Cardiac septum (tissue), 1 donor: ENCODE data around the gene CRIP1. TPM values are rescaled to one million over a fixed set of nuclear protein-coding genes. Genes with fewer than 3 reads are reported as not detected.

Experiments used
- DNase-seq: peaks from one replicate; pipeline ENCODE4 v3.0.0-alpha.2; 2020; ENCODE audit warnings: low spot score
- intact Hi-C: fragments of 100-400 bp; cut with DNase I; formaldehyde crosslinking; loops from one replicate; pipeline ENCODE4 v1.14.0; 2022
- total RNA-seq: library from RNA; stranded (reverse); fragmentation: NEBNext Ultra II Directional; extraction: Animal tissue kit (Norgen Biotek cat#: 25700); gene quantifications from one replicate; pipeline ENCODE4 v1.2.1, GENCODE V29; 2021
- donor health status: DM: no; HTN: no; CAD: no.

CRIP1 gene
- total RNA-seq, 1 donor from 2014 or later = 68.2 TPM

DNA sequence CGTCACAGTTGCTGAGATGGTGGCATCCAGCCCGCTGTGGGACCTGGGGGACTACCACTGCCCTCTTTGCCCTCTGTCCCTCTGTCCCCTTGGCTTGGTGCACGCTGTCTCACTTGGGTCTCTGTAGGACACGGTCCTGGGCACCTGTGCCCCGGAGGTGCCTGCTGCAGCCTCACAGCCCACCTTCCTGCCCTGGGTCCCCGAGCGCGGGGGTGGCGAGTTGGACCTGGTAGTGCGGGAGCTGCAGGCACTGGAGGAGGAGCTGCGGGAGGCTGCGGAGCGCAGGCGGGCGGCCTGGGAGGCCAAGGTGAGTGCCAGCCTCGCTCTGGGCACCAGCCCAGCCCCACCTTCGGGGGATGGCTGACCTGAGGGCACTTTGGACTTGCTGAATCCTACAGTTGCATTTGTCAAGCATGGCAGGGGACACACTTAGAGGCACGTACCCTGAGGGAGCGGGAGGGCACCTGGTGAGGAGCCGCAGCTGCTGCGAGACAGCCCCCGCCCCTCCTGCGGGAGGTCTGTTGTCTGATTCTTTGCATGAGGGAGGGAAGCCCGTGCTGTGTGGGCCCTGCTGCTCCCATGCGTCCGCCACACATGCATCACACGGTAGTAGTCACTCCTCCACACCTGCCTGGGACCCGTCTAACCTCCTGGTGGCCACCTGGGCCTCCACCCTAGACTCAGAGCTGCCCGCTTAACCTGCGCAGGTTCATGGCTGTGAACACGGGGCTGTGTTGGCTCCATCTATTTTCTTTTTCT is 11.2 kb downstream of the CRIP1 start:
- intact Hi-C loops = no loop called here
- DNase-seq = no peak

DNA sequence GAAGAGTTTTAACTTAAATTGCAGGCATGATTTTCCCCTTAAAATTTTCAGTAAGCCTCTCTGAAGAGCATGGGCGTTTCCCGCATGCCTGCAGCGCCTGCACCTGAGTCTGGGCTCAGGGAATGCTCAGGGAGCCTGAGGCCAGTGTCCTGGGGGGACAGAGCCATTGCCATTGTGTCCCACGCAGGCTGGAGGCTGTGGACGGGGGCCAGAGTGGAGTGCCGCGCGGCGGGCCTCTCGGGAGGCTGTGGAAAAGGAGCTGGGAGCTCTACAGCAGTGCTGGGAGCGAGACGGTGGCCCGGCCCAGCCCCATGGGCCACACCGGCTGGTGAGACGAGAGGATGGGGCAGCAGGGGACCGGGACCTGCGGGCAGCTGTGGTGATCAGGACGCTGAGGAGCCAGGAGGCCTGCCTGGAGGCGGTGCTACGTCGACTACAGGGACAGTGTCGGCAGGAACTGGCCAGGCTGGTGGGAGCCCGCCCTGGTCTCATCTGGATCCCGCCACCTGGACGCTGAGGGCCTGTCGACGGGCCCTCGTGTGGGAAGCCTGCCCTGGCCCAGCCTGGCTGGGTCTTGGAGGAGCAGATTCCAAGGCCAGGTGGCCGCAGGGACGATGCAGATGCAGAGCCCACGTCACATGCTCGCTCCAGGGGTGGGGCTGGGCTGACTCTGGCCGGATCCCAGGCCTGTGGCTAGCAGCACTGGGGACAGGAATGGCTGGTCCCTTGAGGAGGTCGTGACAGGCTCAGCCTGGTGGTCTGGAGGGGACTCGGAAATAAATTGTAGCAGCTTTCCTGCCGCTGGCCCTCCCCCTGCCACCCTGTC is 12.0 kb downstream of the CRIP1 start:
- intact Hi-C loops = no loop called here
- DNase-seq = no peak

DNA sequence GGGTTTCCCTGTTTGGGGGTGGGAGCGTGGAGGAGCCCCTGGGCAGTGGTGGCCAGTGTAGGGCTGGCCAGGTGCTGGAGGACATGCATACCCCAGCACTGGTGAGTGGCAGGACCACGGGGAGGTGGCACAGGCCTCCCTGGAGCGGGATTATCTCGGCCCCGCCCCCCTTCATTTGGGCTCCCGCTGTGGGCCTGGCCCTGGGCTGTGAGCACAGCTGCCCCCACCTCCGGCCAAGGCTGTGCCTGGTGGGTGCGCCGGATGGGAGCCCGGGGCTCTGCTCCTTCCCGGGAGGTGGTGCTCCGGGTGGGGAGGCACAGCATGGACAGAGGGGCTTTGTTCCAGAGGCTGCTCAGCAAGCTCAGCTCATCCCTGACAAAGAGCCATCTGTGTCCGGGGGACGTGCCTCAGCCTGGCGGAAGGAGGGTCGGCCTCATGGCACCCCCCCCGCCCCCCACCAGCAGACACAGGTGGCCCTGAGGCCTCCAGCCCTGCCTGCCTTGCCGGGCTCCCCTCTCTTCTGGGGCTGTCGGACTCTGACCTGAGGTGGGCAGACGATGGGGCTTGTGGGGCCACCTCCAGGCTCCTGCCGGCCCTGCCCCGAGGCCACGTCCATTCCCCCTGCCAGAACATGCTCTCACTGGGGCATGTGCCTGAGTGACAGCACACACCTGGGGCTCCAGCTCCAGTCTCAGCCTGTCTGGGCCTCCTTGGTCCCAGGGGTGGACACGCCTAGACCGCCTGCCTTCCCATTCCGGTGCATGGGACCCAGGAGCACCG is 12.8 kb downstream of the CRIP1 start:
- intact Hi-C loops = no loop called here
- no peak for DNase-seq

DNA sequence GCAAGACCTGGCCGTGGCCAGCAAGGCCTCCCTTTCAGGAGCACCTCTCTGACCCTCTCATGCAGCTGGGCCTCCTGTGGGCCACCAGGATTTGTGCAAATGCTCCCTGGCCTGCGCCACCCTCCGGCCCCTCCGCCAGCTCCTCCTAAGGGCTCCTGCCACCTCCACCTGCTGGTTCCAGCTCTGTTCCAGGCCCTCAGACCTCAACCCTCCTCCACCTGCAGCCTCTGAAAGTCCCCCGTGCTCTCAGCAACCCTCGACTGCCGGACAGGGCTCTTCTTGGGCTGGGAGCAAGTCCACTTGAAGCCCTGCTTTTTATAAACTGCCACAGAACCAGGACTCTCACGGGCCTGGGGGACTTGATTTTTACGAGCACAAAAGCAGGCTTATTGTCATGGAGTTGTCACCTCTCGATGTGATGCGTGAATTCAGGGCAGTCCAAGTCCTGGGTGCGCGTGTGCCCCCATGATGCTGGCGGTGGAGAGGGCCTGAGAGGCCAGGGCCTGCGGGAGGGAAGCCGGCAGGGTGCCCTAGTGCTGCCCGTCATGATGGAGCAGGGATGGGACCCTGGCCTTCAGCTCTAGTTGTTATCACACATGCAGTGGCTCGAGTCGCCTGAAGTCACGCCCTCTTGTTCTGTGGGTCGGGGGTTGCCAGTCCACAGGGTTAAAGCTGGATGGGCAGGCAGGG is 13.5 kb downstream of the CRIP1 start:
- DNase-seq = no peak
- intact Hi-C loops = no loop called here

DNA sequence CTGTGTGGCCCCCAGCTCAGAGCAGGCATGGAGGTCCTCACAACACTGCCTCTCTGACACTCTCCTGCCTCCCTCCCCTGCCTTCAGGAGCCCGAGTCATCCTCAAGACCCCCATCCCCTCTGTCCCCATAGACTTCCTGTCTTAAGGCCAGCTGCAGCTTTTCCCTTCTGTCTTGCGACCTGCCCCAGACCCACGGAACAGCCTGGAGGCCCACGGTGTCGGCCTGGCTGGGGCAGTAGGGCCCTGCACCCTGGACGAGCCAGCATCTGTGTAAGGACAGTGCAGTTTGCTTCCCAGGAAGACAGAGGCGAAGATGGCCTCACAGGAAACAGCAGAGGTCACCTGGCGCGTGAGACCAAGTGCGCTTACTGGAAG is 14.0 kb downstream of the CRIP1 start:
- DNase-seq = no peak
- intact Hi-C loops = no loop called here

DNA sequence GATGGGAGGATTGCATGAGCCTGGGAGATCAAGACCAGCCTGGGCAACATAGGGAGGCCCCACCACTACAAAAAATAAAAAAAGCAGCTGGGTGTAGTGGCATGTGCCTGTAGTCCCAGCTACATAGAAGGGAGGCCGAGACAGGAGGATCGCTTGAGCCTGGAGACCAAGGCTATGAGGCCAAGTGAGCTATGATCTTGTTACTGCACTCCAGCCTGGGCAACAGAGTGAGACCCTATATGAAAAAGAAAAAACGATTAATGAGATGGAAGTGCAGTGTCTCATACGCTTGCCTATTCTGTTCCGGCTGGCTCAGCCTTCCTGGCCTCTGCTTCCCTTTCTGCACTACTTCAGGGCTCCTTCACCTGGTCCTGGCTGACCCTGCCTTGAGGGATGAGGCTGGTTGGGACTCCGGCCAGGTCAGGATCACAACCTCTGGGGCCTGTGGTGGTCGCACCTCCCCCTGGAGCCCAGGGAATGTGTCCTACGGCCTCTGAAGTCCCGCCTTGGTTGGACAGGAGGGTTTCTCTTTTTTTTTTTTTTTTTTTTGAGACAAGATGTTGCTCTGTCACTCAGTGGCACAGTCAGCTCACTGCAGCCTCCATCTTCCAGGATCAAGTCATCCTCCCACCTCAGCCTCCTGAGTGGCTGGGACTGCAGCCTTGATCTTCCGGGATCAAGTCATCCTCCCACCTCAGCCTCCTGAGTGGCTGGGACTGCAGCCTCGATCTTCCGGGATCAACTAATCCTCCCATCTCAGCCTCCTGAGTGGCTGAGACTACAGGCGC is 15.0 kb downstream of the CRIP1 start:
- intact Hi-C loops = no loop called here
- DNase-seq = no peak

DNA sequence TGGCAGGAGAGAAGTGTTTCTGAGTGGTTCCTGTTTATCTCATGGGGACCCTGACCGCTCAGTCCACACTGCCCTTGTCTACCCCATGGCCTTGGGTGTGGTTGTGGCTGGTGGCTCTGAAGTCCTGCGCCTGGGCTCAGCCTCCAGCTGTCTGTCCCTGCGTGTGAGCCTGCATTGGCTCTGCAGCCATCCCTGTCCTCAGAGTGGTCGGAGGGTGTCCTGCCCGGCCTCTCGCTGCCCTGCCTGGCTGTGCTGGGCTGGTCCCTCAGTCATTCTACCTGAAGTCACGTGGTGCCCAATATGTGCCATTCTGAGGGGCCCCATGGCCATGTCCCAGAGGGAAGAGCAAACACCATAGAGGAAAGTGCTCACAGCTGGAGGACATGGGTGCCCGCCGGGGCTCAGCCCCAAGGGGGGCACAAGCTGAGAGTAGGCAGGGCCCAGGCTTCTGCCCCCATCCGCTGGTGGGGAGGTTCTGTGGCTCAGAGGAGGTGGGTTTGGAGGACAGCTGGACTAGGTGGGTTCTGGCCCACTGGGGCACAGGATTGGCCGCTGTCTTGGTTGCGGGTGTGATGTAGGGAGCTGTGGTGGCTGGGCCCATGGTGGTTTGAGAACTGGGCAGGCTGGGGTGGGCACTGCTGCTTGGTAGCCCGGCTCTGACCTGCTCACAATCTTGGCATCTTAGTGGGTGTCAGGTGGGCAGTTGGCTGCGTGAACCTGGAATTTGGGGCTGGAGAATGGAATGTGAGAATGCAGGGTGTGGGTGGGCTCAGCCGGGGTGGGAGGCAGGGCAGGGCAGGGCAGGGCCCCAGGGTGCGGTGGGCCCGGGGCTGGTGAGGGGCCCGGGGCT is 16.0 kb downstream of the CRIP1 start:
- intact Hi-C loops = no loop called here
- DNase-seq = no peak

DNA sequence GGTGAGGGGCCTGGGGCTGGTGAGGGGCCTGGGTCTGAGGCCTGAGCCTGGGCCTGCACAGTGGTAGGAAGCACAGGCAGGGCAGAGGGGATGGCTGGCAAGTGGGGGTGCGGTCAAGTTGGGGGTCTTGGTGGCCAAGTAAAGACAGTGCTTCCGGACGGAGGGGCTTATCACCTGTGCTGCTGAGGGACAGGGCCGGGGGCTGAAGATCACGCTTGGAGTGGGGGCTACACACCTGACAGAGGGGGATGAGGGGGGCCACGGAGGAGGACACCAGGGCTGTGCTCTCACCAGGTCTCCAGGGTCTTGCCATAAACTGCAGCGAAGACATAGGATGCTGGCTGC is 16.6 kb downstream of the CRIP1 start:
- intact Hi-C loops = no loop called here
- no peak for DNase-seq

DNA sequence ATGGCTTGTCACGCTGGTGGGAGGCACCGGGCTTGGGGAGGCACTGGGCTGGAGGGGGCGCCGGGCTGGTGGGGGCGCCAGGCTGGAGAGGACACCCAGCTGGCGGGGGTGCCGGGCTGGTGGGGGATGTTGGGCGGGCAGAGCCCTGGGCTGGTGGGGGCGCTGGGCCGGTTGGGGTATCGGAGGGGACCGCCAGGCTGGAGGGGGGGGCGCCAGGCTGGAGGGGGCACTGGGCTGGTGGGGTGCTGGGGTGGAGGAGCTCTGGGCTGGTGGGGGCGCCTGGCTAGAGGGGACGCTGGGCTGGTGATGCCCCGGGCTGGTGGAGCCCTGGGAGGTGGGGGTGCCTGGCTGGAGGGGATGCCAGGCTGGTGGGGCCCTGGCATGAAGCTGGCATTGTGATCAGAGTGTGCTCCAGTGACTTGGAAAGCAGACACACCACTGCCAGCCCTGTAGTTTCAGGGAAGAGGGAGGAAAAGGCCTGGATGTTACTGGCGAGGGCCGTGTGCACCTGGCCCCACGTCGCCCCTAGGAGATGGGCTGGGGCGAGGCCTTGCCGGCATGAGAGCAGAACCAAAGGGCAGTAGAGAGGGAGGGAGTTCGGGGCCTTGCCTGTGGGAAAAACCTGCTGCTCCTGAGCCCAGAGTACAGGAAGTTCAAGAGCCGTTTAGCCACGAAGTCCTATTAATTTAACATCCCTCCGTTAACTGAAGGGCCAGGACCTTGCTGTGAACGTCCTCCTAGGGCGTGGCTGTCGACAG is 17.4 kb downstream of the CRIP1 start:
- intact Hi-C loops = no loop called here
- DNase-seq = no peak

DNA sequence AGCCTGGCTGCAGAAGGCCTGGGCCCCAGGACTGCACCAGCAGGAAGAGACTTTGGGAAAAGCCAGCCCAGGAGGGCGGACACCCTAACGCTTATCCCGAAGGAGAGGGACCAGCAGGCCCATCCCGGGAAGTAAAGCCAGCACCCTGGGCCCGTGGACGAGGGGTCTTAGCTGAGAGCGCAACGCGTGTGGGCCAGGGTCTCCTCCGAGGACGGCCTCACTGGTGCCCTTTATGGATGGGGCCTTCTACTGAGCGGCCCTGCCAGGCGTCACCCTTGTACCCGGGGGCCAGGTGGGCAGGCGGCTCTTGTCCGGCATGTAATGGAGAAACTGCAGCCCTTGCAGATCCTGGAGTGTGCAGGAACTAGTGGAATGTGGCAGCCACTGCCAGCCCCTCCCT is 18.4 kb downstream of the CRIP1 start:
- intact Hi-C loops = no loop called here
- no peak for DNase-seq

DNA sequence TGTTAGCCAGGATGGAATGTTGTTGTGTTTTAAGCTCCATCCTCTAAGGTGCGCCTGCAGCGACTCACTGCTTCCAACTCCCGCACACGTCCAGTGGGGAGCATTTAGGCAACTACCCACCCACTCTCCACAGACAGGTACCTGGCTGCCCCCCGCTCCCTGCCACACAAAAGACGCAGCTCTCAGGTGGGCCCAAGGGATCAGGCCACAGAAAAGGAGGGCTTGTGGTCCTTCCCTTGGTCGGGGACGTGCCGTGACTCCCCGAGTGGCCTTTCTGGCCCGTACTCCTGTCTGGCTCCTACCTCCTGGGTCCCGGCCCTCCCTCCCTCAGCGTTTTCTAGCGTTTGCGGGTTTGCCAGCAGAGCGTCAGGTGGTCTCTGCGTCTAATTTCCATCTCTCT is 20.6 kb downstream of the CRIP1 start:
- DNase-seq = no peak
- intact Hi-C loops = no loop called here

DNA sequence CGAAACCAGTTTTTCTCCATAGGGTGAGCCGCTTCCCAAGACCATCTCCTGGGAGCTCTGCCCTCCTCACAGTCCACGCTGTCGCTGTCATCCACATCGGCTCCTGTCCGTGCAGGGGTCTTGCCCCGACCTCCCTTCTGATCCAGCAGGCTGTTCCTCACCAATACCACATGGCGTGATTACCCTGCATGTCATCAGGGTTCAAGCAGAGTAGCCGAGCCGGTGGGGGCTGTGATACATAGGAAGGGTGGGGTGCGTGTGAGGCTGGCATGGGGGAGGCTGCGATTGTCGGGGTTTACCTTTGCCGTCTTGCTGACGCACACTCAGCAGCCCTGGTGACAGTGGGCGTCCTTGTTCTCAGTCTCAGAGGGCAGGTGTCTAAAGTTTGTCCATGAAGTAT is 21.4 kb downstream of the CRIP1 start:
- intact Hi-C loops = no loop called here
- DNase-seq = no peak

DNA sequence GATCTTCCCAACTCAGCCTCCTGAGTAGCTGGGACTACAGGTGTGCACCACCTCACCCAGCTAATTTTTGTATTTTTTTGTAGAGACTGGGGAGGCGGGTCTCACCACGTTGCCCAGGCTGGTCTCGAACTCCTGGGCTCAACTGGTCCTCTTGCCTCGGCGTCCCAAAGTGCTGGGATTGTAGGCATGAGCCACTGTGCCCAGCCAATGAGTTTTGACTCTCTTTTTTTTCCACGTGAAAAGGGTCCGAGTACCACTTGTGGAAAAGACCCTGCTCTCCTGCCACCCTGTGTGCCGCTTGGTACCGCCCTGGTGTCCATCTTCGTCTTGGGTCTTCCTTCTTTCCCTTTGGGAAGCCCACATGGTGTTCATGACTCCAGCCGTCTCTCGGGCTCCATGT is 21.9 kb downstream of the CRIP1 start:
- no peak for DNase-seq

DNA sequence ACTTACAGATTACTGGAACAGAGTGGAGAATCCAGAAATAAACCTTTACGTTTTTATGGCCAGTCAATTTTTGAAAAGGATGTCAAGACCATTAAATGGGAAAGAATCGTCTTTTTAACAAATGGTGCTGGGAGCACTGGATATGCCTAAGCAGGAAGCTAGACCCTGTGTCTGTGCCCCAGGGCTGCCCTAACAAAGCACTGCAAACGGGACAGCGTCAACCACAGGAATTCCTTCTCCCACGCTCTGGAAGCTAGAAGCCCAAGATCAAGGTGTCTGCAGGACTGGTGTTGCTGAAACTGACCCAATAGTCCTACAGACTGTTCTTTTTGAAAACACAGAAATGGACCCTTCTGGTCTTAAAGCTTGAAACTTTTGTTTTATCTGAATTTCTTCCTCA is 30.4 kb downstream of the CRIP1 start:
- DNase-seq = no peak

More for the DNA sequence above, 21.9 kb downstream of the CRIP1 start:
- intact Hi-C loops = no loop called here

DNA sequence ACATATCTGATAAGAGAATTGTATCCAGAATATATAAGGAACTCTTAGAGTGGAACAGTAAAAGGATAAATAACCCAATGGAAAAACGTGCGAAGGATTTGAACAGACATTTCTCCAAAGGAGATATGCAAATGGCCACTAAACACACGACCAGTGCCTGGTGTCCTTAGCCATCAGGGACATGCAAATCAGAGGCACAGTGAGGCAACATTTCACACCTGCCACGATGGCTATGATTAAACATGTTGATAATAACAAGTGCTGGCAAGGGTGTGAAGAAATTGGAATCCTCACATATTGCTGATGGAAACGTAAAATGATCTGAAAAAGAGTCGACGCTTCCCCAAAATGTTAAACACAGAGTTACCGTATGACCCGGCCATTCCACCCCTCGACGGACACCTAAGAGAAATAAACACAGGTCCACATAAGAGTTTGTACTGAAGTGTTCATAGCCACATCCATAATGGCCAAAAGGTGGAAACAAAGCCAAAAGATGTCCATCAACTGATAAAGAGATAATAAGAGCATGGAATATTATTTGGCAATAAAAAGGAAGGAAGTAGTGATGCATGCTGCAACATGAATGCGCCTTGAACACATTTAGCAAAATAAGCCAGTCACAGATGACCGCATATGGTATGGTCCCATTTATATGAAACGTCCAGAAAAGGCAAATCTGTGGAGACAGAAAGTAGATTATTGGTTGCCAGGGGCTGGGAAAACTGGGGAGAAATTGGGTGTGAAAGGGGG is 33.4 kb downstream of the CRIP1 start:
- intact Hi-C loops = no loop called here
- no peak for DNase-seq

More for the DNA sequence above, 30.4 kb downstream of the CRIP1 start:
- intact Hi-C loops = no loop called here

DNA sequence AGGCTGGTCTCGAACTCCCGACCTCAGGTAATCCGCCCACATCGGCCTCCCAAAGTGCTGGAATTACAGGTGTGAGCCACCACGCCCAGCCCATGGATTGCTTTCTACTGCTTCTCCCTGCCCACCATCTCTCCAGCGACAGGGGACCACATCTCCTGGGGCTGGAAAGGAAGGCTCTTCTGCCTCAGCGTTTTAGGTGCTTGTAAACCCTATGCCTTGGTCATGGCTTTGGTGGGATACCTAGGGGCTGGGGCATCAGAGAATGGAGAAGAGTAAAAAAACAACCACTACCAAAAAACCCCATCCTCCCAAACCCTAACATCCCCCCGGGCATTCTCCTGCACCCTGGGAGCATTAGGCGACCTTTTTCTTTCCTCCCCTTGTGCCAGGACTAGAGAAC is 38.6 kb downstream of the CRIP1 start:
- DNase-seq = no peak
- intact Hi-C loops = loop anchor here (5.0 kb wide), 2 partner anchors 33 to 78 kb away; partner anchors contain the start of gene TEDC1
